NK-92 (cell line): ENCODE data around the gene ZNF708.
"Not testable (repeated sequence)": the region's sequence is repeated elsewhere in the genome, so short reads cannot be mapped to it uniquely, and the experiment has no call there.

Experiments used
- DNase-seq: peaks from one replicate; lab custom pipeline; 2025; ENCODE audit not compliant: unreplicated experiment; lab: John Stamatoyannopoulos, UW

Gene ZNF708

DNA sequence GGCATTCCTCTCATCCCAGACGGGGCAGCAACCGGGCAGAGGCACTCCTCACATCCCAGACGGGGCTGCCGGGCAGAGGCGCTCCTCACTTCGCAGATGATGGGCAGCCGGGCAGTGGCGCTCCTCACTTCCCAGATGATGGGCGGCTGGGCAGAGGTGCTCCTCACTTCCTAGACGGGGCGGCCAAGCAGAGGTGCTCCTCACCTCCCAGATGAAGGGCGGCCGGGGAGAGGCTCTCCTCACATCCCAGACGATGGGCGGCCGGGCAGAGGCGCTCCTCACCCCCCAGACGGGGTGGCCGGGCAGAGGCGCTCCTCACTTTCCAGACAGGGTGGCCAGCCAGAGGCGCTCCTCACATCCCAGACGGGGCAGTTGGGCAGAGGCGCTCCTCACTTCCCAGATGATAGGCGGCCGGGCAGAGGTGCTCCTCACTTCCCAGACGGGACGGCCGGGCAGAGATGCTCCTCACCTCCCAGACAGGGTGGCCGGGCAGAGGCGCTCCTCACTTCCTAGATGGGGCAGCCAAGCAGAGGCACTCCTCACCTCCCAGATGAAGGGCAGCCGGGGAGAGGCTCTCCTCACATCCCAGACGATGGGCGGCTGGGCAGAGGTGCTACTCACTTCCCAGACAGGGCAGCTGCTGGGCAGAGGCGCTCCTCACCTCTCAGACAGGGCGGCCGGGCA is 68.9 kb downstream of the ZNF708 start:
- DNase-seq = no peak

- not testable (repeated sequence) for DNase-seq
Measured at GRCh38 chr19:21259421-21260124, 69.6 kb downstream of the ZNF708 start.

- no peak for DNase-seq
Measured at GRCh38 chr19:21256722-21257121, 72.5 kb downstream of the ZNF708 start.
